DMS53 treated with DMSO at 0.1 percent for 48 hours (cell line): ENCODE measurements around the gene PLEKHG5.
"Not testable (repeated sequence)": the region's sequence is repeated elsewhere in the genome, so short reads cannot be mapped to it uniquely, and the experiment has no call there.

Experiments used
- DNase-seq: peaks from one replicate; lab custom pipeline; 2025; ENCODE audit not compliant: unreplicated experiment; lab: John Stamatoyannopoulos, UW

Gene PLEKHG5

DNA sequence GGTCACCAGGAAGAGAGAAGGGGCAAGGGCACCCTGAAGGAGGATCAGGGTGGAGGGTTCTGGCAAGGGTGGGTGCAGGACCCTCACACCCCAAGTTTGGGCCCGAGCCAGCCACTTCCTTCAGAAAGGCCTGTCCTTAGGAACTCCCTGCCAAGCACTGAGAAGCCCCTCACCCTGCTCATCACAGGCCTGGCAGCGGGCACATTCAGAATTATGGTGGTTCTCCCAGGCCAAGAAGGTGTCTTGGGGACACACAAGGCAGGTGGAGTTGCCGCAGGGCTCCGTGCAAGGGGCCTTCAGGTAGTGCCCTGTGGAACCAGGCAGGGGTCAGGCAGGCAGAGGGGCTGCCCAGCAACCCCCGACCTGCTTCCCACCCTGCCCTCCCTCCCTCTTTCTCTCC is 26.6 kb downstream of the PLEKHG5 start:
- DNase-seq: no peak

DNA sequence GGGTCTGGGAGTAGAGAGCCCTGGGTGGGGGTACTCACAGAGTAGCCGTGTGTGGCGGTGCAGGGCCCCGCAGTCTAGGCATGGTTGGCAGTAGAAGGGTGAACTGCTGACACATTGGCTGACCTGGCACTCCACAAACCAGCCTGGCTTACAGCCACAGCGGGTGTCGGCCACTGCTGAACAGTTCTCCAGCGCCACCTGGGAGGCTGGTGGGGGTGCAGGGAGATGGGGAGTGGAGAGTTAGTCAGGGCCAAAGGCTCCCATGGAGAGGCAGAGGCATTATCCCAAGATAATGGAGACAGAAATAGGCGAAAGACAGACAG is 27.0 kb downstream of the PLEKHG5 start:
- peak; percentile 28 for DNase-seq

DNA sequence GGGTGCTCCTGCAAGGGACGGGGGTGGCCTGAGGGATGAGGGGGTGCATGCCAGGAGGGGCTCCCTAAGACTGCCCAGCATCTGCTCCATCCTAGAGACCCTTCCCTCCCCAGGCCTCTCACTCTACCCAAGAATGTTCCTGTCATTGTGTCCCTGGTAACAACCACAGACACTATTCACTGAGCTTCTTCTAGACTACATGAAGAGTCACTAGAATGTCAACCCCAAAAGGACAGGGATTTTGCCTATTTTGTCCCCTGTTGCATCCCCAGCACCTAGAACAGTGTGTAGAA is 28.4 kb downstream of the PLEKHG5 start:
- DNase-seq: no peak

DNA sequence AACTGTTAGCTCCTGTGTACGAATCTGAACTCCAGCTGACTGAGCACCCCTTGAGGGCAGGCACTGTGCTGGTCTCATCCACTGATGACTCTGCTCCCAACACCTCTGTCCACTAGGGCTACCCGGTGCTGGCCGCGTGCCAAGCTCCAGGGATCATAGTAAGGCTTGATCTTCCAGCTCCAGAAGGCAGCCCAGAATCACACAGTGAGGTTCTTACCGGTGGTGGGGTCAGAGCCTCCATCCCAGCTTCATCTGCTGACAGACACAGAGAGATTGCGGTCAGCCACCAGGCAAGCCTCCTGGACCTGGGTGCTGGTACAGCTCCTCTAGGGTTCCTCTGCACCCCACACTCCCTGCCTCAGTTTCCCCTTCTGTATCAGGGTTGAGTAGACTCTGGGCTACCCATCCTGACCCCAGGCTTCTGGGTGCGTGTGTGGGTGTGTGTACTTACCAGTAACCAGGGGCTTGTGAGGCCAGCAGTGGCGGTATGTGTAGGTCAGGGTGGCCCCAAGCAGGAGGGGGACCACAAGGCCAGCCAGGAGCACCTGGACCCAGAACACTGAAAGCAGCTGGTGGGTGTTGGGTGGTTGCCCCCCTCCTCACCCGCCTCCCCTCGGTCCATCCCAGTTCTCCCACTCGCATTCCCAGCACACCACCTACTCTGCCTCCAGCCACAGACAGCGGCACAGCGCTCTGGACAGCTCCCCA is 28.9 kb downstream of the PLEKHG5 start:
- no peak for DNase-seq

DNA sequence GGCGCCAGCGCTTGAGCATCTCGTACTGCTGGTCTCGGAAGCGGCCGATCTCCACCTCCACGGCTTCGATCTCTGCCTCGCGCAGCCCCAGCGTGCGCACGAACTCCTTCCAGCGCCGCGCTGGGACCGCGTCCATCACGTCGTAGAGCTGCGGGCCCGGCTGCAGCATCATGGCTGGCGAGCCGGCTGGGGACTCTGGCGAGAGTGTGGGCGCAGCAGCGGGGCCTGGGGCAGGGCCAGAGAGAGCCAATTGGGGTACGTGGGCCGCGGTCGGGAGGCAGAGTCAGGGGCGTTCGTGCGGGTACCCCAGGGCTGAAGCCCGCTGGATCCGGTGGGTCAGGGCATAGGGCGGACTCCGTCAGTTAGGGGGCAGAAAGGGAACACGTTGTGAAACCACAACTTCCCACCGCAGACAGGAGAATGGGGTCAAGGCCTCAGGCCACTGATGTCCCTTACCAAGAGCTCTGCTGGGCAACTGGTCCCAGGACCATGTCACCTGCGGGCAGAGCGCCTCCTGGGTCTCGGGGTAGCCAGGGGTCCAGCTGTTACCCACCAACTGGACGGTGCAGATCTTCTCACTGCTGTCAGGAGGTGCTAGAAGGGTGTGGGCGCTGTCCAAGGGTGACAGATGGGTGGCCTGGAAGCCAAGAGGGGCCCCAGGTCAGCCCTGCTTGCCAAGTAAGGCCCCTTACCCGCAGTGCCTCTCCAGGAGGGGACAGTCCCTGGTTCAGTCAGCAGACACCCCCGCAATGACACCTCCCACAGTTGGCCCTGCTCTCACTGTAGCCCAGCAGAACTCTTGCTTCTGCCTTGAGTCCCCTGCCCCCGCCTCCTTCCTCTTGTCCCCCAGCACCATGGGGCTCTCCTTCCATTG is 29.7 kb downstream of the PLEKHG5 start:
- no peak for DNase-seq

DNA sequence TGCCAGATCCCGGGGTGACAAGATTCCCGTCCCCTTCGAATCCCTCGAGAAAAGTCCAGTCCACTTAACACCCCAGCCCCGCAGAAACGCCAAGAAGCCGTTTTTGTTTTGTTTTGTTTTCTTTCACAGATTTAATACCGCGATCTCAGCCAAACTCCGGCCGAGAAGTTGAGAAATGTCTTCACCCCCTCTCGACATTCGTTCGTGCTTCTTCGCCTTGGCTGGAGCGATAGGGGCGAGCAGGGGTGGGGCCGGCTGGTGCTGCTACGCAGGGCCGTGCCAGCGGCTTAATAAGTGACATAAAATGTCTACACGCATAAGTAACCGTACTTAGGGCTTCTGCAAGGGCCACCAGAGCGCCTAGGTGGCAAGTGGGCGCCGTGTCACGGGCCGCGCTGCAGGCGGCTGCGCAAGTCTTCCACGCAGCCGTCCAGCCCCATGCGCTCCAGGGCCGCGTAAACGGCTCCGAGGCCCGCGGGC is 30.4 kb downstream of the PLEKHG5 start:
- no peak for DNase-seq

DNA sequence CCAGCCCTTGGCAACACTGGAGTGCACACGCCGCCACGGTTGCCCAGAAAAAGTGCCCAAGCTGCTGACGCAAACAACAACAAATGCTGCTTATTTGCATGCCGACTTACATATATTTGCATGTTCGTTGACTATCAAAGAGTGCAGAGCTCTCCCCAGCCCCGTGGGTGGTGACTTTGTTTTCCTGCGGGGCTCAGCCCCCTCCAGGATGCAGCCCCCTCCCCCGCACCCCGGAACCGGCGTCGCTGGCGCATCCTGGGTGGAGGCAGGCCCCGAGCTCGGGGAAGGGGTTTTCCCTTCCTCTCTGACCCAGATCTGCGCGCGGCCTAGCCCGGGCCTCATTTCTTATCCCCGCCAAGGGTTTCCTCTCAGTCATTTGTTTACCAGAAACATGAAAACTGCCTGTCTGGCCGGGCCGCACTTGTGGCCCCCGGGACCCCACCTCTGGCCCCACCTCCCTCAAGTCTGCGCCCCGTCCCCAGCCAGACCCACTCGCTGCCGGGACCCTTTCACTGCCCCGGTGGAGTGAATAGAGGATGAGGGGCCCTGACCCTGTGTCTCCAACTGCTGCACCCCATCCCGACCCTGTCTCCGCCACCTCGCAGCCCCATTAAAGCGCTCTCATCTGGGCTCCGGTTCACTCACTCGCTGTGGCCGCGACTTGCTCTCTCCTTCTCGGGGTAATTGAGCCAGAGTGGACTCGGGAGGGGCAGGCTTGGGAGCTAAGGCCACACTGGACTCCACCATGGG is 31.0 kb downstream of the PLEKHG5 start:
- no peak for DNase-seq

DNA sequence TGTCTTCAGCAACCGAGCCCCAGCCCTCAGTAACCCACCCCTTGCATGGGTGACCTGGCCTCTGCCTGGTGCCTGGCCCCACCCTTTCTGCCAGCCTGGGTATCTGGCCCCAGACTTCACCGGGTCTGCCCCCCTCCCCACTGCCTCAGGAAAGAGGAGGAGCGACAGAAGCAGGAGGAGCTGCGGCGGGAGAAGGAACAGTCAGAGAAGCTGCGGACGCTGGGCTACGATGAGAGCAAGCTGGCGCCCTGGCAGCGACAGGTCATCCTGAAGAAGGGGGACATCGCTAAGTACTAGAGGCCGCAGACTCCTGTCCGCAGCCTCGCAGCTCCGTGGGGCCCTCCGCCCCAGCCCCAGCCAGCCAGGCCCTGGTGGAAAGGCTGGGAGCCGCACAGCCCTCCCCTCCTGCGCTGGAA is 31.6 kb downstream of the PLEKHG5 start:
- DNase-seq: no peak

DNA sequence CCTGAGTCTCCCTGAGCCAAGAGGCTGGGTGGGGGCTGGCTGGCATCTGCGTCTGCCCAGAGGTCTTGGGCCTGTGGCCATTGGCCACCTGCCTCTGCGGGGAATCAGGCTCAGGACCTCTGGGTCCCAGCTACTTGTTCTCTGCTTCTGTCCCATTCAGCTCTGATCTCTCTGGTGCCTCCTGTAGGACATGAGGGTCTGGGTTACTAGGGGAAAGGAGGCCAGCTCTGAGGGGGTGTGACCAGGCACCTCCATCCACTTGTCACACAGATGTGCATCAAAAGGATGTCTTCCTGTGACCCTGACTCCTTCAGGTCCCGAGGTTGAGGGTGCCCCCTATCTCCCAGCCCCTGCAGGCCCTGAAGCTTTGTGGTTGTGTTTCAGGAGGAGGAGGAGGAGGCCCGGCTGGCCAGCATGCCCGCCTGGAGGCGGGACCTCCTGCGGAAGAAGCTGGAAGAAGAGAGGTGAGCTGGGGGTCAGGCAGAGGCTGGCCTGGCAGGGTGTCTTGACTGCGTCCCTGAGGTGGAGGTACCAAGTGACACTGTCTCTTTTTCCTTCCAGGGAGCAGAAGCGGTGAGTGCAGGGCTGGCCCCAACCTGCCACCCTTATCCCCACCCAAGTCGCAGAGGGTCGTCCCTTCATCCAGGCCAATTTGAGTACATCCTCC is 34.5 kb downstream of the PLEKHG5 start:
- no peak for DNase-seq

DNA sequence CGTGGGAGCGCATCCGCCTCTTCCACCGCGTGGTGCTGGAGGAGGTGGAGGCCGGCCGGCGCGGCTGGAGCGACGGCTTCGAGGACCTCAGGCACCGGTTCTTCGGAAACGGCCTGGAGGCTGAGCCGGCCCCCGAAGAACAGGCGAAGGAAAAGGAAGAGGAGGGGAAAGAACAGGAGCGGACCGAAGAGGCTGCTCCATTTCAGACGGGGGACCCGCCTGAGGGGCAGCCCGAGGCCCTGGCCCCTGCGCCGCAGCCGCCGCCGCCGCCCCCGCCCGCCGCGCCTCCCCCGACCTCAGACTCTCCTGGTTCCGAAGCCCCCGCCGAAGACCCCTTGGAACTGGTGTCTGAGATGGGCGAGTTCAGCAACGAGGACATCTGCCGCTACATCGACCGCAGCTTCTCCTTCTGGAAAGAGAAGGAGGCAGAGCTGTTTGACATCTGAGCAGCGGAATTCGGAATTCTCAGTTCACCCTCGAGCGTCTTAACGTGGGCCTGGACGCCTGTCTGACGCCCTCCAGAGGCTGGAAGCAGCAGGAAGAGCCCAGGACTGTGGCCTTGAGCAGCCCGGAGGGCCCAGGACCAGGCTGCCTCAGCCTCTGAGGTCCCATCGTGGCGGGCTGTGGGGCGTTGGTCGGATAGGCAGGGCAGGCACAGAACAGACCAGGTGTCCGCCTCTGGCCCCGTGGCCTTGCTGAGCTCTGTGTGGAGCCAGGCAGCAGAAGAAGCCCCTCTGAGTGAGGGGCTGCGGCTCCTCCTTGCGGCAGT is 35.5 kb downstream of the PLEKHG5 start:
- not testable (repeated sequence) for DNase-seq

DNA sequence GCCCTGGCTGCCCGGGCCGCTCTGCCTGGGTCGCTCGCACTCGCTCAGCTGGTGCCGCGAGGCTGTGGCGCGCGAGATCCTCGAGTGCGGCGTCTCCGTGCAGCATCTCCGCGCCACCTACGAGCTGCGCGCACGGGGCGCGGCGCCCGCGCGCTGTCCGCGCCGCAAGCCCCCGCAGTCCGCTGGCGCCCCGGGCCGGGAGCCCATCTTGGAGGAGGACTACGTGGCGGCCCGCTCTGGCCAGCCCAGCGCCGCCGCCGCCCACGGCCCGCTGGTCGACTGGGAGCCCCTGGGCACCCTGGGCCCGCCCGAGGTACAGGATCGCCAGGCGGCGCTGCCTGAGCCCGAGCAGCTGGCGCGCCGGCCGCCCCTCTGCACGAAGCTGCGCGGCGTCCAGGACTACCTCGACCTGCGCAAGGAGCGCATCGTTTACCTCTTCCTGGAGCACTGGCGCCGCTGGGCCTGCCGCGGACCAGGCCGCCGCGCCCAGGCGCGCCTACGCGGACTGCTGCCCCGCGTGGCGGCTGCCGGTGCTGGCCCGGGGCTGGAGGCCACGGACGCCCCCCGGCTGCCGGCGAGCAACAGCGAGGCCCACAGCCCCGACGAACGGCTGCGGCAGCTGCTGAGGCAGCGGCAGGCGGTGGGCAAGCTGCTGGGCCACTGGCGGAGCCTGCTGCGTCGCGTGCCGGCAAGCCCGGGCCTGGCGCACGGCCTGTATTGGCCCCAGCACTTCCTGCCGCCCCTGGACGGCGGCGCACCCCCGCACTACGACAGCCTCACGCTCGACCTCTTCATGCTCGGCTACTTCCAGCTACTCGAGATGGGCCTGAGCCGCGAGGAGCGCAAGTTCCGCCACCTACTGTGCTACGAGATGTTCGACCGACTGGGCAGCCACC is 36.4 kb downstream of the PLEKHG5 start:
- no peak for DNase-seq

DNA sequence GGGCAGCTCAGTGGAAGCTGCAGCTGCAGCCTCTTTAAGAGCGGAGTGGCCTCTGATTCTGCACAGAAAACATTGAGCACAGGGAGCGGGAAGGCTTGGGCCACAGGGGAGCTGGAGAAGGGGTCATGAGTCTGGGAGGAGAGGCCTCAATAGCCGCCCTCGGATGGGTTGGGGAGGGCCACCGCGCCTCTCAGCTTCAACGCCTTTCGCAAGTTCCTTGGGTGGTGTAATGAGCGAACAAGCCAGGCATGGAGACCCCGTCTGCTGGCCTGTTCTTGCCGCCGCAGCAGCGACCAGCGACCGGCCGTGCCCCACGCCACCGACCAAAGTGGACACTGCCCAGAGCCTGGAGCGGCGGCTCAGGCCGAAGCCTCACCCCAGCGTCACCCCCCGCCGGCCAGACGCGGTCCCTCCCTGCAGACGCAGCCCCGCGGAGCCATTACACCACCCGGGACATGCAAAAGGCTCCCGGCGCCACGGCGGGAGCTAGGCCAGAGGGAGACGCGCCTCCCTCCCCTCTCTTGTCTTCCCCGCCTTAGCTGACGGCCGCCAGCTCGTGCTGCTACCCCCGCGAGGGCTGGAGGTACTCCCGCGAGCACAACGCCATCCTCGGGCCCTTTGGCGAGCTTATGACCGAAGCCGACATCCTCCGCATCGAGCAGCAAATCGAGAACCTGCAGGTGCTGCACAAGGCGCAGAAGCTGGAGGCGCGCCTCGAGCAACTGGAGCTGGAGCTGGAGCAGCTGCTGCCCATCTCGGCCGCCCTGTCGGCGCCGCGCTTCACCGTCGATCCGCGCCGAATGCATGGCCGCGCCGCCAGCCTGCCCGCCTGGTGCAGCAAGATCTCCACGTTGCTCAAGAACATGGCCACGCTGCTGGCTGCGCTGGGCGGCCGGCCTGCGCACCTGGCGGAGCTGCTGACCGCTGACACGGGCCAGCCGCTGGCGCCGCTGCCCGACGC is 37.3 kb downstream of the PLEKHG5 start:
- DNase-seq: not testable (repeated sequence)

DNA sequence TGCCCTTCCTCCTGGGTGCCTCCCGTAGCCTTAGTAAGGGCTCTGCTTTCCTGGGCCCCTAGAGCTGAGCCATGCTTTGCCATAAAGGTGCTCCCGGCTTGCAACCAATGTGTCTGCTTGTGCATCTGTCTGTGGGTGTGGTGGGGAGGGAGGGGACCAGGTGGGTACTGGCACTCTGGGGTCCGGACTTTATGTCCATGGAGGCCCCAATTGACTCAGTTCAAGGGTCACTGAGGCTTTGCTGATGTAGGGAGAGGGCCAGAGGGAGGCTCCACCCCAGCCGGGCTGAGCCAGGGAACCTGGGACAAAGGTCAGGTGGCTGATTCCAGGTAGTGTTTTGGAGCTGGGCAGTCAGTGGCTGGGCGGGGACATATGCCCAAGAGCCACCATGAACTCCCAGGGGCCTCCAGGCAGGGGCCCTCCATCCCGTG is 40.5 kb downstream of the PLEKHG5 start:
- DNase-seq: no peak

DNA sequence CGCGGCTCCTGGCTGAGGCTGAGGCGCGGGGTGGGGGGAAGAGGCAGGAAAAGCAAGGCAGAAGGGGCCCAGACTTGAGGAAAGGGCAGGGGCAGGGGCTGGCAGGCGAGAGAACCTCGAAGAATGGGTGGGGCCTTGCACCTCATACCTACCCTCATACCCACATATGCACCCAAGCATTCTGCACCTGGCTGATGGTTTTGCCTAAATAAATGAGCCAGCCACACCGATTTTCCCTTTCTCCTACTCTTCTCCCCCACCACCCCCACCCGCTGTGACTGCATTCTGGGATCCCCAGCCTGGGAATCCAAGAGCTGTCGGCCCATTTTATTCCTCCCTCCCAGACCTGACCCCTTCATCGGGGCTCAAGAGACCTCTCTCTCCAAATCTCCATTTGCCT is 41.0 kb downstream of the PLEKHG5 start:
- not testable (repeated sequence) for DNase-seq

DNA sequence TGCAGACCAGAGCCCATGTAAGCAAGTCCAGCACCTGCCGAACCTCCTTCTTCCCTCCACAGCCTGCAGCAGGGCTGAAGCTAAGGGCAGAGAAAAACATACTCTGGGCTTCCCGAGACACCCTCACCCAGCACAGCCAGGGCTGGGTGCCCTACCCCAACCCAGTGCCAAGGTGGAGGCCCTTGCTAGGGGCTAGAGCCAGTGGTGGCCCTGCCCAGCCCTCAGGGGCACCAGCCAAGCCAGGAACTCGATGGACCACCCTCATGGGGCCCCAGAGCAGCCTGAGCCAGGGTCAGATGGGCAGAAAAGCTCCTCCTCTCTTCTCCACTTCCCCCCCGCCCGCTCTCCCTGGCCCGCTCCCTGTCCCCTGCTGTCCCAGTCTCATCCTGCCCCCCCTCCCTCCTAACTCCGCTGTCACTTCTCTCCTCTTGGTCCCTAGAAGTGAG is 41.4 kb downstream of the PLEKHG5 start:
- no peak for DNase-seq

DNA sequence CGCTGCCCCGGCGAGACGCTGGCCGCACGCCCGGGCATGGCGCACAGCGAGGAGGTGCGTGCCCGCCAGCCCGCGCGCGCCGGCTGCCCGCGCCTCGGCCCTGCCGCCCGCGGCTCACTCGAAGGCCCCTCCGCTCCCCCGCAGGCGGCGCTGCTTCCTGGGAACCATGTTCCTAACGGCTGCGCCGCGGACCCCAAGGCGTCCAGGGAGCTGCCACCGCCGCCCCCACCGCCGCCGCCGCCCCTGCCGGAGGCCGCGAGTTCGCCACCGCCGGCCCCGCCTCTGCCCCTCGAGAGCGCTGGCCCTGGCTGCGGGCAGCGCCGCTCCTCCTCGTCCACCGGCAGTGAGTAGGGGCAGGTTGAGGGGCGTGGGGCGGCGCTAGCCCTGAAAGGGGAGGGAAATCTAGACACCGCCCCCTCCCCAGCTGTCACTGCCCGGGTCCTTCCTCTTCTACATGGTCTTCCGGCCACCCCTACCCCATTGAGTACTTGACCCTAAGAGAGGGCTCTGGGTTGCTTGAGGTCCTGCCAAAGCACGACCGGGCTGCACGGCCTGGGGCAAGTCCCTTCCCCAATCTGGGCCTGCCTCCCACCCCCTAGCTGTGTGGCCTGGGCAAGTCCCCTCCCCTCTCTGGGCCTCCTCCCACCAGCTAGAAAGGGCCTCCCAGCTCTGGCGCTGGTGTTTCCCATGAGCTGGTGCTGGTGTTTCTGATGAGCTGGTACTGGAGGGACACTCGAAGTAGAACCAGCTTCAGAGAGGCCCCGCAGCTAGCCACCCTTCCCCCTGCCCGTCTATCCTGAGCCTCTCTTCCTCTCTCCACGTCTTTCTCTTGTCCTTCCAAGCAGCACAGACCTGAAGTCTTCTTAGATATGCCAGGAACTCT is 42.5 kb downstream of the PLEKHG5 start:
- no peak for DNase-seq
